T-cell (primary cell): Measurements from ENCODE around the gene DOCK11. TPM values are rescaled to one million over a fixed set of nuclear protein-coding genes. Genes with fewer than 3 reads are reported as not detected.

ENCODE experiments used
- ATAC-seq, 4 experiments: fragments of 200-7000 bp in 3 of 4; fragments of 150-1000 bp in 1 of 4; cut with Tn5 transposase; replicated peaks in 1 of 4; 1 replicate in 3 of 4; 2 replicates in 1 of 4; pipeline ENCODE4 v1.10.0; 2021; ENCODE audit warnings: moderate library complexity in 3 of 4, mild to moderate bottlenecking in 2 of 4, moderate number of reproducible peaks in 1 of 4
- CTCF ChIA-PET, 2 donors: fragments of 300-600 bp; sonication (Branson Sonifier 250); formaldehyde crosslinking; loops; one replicate each; lab custom pipeline; 2022; ENCODE audit warnings: antibody characterized with exemption in 2 of 2; lab: Charles Lee
- POLR2A ChIA-PET, 2 donors: fragments of 300-600 bp; sonication (Branson Sonifier 250); formaldehyde crosslinking; loops; one replicate each; lab custom pipeline; 2022; ENCODE audit warnings: antibody characterized with exemption in 2 of 2; lab: Charles Lee
- DNase-seq, 35 experiments: peaks; one replicate each; pipeline versions ENCODE4 v3.0.0 to v3.0.0-alpha.2; 2013 to 2023
- H3K27ac ChIP-seq: one replicate; pipeline ENCODE4 v1.5.1; 2013; ENCODE audit warnings: low read length
- H3K27me3 ChIP-seq, 2 experiments: replicated peaks in 1 of 2; 1 replicate in 1 of 2; 2 replicates in 1 of 2; pipeline versions ENCODE4 v1.6.1 to v1.7.0; 2013; ENCODE audit warnings: low read length in 1 of 2, mixed read lengths in 1 of 2; ENCODE audit not compliant: control insufficient read depth in 2 of 2, insufficient read depth in 2 of 2; ENCODE audit errors: extremely low read depth in 1 of 2
- H3K36me3 ChIP-seq, 2 donors: 1 replicate in 1 of 2; 2 replicates in 1 of 2; pipeline versions ENCODE4 v1.6.1 to v1.7.0; 2013; ENCODE audit warnings: low read length in 1 of 2; ENCODE audit not compliant: control insufficient read depth in 2 of 2, insufficient read depth in 1 of 2; ENCODE audit errors: extremely low read depth in 1 of 2
- H3K4me1 ChIP-seq, 2 experiments: 1 replicate in 1 of 2; 2 replicates in 1 of 2; pipeline versions ENCODE4 v1.6.1 to v1.7.0; 2013; ENCODE audit warnings: low read length in 2 of 2, mixed read lengths in 1 of 2; ENCODE audit not compliant: insufficient read depth in 2 of 2, control insufficient read depth in 1 of 2; ENCODE audit errors: extremely low read depth in 1 of 2
- H3K4me3 ChIP-seq, 2 donors: 1 replicate in 1 of 2; 2 replicates in 1 of 2; pipeline versions ENCODE4 v1.5.1 to v1.7.0; 2013; ENCODE audit warnings: mild to moderate bottlenecking in 2 of 2, low read length in 1 of 2, moderate library complexity in 1 of 2; ENCODE audit not compliant: control insufficient read depth in 1 of 2; ENCODE audit errors: extremely low read depth in 1 of 2
- H3K9me3 ChIP-seq: 2 replicates; pipeline ENCODE4 v1.7.0; 2013
- H3K27ac Mint-ChIP-seq, 2 donors: one replicate each; pipeline ENCODE4 v1.8.0; 2020 to 2021; ENCODE audit warnings: mild to moderate bottlenecking in 2 of 2, mixed read lengths in 2 of 2
- H3K27me3 Mint-ChIP-seq, 2 donors: one replicate each; pipeline ENCODE4 v1.8.0; 2021 to 2022; ENCODE audit warnings: mixed read lengths in 2 of 2
- H3K36me3 Mint-ChIP-seq: one replicate; pipeline ENCODE4 v1.8.0; 2021; ENCODE audit warnings: mixed read lengths
- H3K4me1 Mint-ChIP-seq, 3 donors: one replicate each; pipeline ENCODE4 v1.8.0; 2020 to 2022; ENCODE audit warnings: mixed read lengths in 3 of 3, mild to moderate bottlenecking in 1 of 3
- H3K4me3 Mint-ChIP-seq, 3 donors: one replicate each; pipeline ENCODE4 v1.8.0; 2020 to 2022; ENCODE audit warnings: mild to moderate bottlenecking in 3 of 3, mixed read lengths in 3 of 3, moderate library complexity in 3 of 3
- H3K9me3 Mint-ChIP-seq, 3 donors: one replicate each; pipeline ENCODE4 v1.8.0; 2020 to 2022; ENCODE audit warnings: mixed read lengths in 3 of 3
- WGBS: methylation state at CpG from one replicate; pipeline ENCODE4 v1.1.5; 2013; ENCODE audit warnings: missing lambda C conversion rate; ENCODE audit not compliant: insufficient coverage; 5-methylcytosine and 5-hydroxymethylcytosine counted together
- total RNA-seq, 35 experiments: library from RNA in 6 of 35; stranded (reverse) in 6 of 35; fragments of 120-200 nt in 1 of 35; gene quantifications; one replicate each; pipeline versions ENCODE4 v1.2.1 to v1.2.4 and lab custom pipeline; 2013 to 2026

Gene DOCK11
- total RNA-seq, 5 donors from 2014 or later (not counting 1 experiment from before 2014, with no cell fraction given): 90.7 to 102 (median 94.5) TPM

- POLR2A ChIA-PET: interaction anchor here in 1 of 2 donors (0.6 kb wide), 1 partner anchor 56 kb away, joined by 3 read pairs; no protein-coding TSS in a partner anchor
- Mint-ChIP-seq H3K4me3 (peak overlapping the region in 1 of 3 donors; percentile 19), H3K36me3 (no peaks in the 10 kb centered on the region), H3K27me3 (no peaks in the 10 kb centered on the region), H3K4me1 (peaks cover 55 to 76% (median 69%) of the 10 kb centered on the region in 3 donors), H3K27ac (peak overlapping the region; percentile 61 to 79), H3K9me3 (no peaks in the 10 kb centered on the region)
- no peak for DNase-seq
- Histone ChIP-seq H3K27me3 (no peaks in the 10 kb centered on the region), H3K36me3 (peaks cover 0 to 7% of the 10 kb centered on the region in 2 donors), H3K4me1 (peaks cover 2 to 18% of the 10 kb centered on the region in 2 experiments), H3K4me3 (no peak overlapping the region), H3K27ac (peak overlapping the region; percentile 29), H3K9me3 (no peaks in the 10 kb centered on the region)
- ATAC-seq: no peak
- 67% methylated on average over 1 of the region's 5 CpGs for WGBS
- CTCF ChIA-PET: interaction anchor here (0.6 to 2.6 kb wide), 6 partner anchors 9 to 118 kb away, joined by 3 to 7 read pairs (median 6); no protein-coding TSS in a partner anchor
Observed at GRCh38 chrX:118538386-118538785, 42.8 kb downstream of the DOCK11 start.

- H3K4me1 Mint-ChIP-seq: peaks cover 36 to 60% (median 50%) of the 10 kb centered on the region in 3 donors
- POLR2A ChIA-PET: interaction anchor here (0.5 to 0.6 kb wide), 3 partner anchors 9 to 429 kb away, joined by 3 to 8 read pairs (median 3); no protein-coding TSS in a partner anchor
- Histone ChIP-seq H3K4me1 (peaks cover 2 to 18% of the 10 kb centered on the region in 2 experiments), H3K4me3 (no peak overlapping the region), H3K27ac (no peak overlapping the region), H3K36me3 (peaks cover 0 to 21% of the 10 kb centered on the region in 2 donors), H3K9me3 (no peaks in the 10 kb centered on the region), H3K27me3 (no peaks in the 10 kb centered on the region)
- H3K9me3 Mint-ChIP-seq: no peaks in the 10 kb centered on the region
- CTCF ChIA-PET: interaction anchor here in 1 of 2 donors (1.5 to 2.6 kb wide), 2 partner anchors 11 to 81 kb away, joined by 7 read pairs; no protein-coding TSS in a partner anchor
- DNase-seq (no peak), ATAC-seq (no peak)
- WGBS: 80% methylated on average over 1 of the region's 4 CpGs
- no peak overlapping the region for H3K27ac Mint-ChIP-seq
- H3K27me3 Mint-ChIP-seq: peaks cover 0 to 5% of the 10 kb centered on the region in 2 donors
- no peak overlapping the region for H3K4me3 Mint-ChIP-seq
- peaks cover 9% of the 10 kb centered on the region for H3K36me3 Mint-ChIP-seq
Observed at GRCh38 chrX:118540342-118540741, 44.7 kb downstream of the DOCK11 start.

DNA sequence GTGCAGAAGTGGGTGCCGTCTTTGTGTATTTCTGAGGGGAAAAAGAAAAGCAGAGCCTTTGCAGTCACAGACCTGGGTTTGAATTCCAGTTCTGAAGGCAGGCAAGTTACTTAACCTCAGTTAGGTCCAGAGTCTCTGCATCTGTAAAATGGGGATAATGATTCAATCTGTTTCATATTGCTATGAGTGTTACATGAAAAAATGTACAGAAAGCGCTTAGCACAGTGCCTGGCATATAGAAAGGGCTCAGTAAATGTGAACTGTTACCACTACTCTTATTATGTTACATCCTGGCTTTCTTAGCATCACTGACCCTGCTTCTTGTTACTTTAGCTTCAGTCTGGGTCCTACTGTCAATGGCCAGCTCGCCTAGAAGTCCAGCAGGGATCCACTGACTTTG lies 45.9 kb downstream of the DOCK11 start:
- no peaks in the 10 kb centered on the region for H3K9me3 ChIP-seq
- no peaks in the 10 kb centered on the region for H3K27me3 ChIP-seq
- H3K27me3 Mint-ChIP-seq: peaks cover 0 to 5% of the 10 kb centered on the region in 2 donors
- no peak overlapping the region for H3K4me3 Mint-ChIP-seq
- H3K36me3 ChIP-seq: peaks cover 0 to 30% of the 10 kb centered on the region in 2 donors
- ChIA-PET POLR2A (no interaction called here), CTCF (no interaction called here)
- peaks cover 26 to 49% (median 40%) of the 10 kb centered on the region in 3 donors for H3K4me1 Mint-ChIP-seq
- no peak overlapping the region for H3K27ac Mint-ChIP-seq
- no peak for ATAC-seq
- no peak for DNase-seq
- no peaks in the 10 kb centered on the region for H3K9me3 Mint-ChIP-seq
- peaks cover 2 to 13% of the 10 kb centered on the region in 2 experiments for H3K4me1 ChIP-seq
- no peak overlapping the region for H3K4me3 ChIP-seq
- WGBS: 100% methylated on average over 1 of the region's 3 CpGs
- H3K36me3 Mint-ChIP-seq: peaks cover 14% of the 10 kb centered on the region
- no peak overlapping the region for H3K27ac ChIP-seq

- WGBS: no CpG with 5 or more reads among the region's 5 CpGs
- H3K36me3 Mint-ChIP-seq: peaks cover 17% of the 10 kb centered on the region
- Histone ChIP-seq H3K4me1 (peaks cover 0 to 6% of the 10 kb centered on the region in 2 experiments), H3K27ac (no peak overlapping the region), H3K9me3 (no peaks in the 10 kb centered on the region), H3K36me3 (peaks cover 0 to 64% of the 10 kb centered on the region in 2 donors), H3K27me3 (no peaks in the 10 kb centered on the region), H3K4me3 (no peak overlapping the region)
- DNase-seq (no peak), ATAC-seq (no peak)
- ChIA-PET POLR2A (no interaction called here), CTCF (no interaction called here)
- peaks cover 0 to 9% of the 10 kb centered on the region in 2 donors for H3K27me3 Mint-ChIP-seq
- peaks cover 15 to 23% (median 16%) of the 10 kb centered on the region in 3 donors for H3K4me1 Mint-ChIP-seq
- no peak overlapping the region for H3K4me3 Mint-ChIP-seq
- H3K27ac Mint-ChIP-seq: no peak overlapping the region
- H3K9me3 Mint-ChIP-seq: no peaks in the 10 kb centered on the region
Observed at GRCh38 chrX:118545510-118545909, 49.9 kb downstream of the DOCK11 start.

GRCh38 chrX:118548841-118549240 lies 53.2 kb downstream of the DOCK11 start:
- DNase-seq: no peak
- no peaks in the 10 kb centered on the region for H3K9me3 ChIP-seq
- H3K27me3 ChIP-seq: no peaks in the 10 kb centered on the region
- H3K4me3 ChIP-seq: no peak overlapping the region
- no peak for ATAC-seq
- peaks cover 0 to 9% of the 10 kb centered on the region in 2 donors for H3K27me3 Mint-ChIP-seq
- H3K4me3 Mint-ChIP-seq: no peak overlapping the region
- no CpG with 5 or more reads among the region's 3 CpGs for WGBS
- H3K9me3 Mint-ChIP-seq: no peaks in the 10 kb centered on the region
- H3K4me1 Mint-ChIP-seq: peaks cover 10 to 22% (median 15%) of the 10 kb centered on the region in 3 donors
- CTCF ChIA-PET: interaction anchor here (0.5 to 0.6 kb wide), 2 partner anchors 20 to 50 kb away, joined by 3 read pairs; no protein-coding TSS in a partner anchor
- no peak overlapping the region for H3K27ac Mint-ChIP-seq
- H3K4me1 ChIP-seq: peaks cover 0 to 3% of the 10 kb centered on the region in 2 experiments
- H3K36me3 Mint-ChIP-seq: peaks cover 20% of the 10 kb centered on the region
- POLR2A ChIA-PET: interaction anchor here in 1 of 2 donors (0.6 kb wide), 2 partner anchors 9 to 10 kb away, joined by 3 read pairs; no protein-coding TSS in a partner anchor
- no peak overlapping the region for H3K27ac ChIP-seq
- peaks cover 0 to 74% of the 10 kb centered on the region in 2 donors for H3K36me3 ChIP-seq

DNA sequence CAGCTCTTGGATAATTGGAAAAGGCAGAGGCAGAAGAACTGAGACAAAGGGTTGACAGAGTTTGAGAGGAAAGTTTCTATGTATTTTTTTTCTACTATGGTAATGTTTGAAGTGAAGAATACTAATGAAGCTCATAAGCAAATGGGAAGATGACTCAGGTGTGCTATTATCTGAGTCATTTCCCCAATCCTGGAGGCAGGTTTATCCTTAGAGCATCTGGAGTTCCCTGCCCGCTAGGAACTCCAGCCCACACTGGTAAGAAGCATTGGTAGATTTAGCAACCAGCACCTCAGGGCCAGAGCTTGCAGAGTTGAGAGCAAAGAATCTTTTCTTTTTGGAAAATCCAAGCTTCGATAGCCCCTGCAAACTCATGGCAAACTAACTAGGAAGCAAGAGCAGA lies 55.2 kb downstream of the DOCK11 start:
- Mint-ChIP-seq H3K27ac (peak overlapping the region; percentile 49 to 50), H3K27me3 (peaks cover 0 to 4% of the 10 kb centered on the region in 2 donors), H3K9me3 (no peaks in the 10 kb centered on the region), H3K36me3 (peaks cover 13% of the 10 kb centered on the region), H3K4me3 (no peak overlapping the region), H3K4me1 (peaks cover 10 to 21% (median 16%) of the 10 kb centered on the region in 3 donors)
- ChIA-PET POLR2A (no interaction called here), CTCF (no interaction called here)
- no peaks in the 10 kb centered on the region for H3K27me3 ChIP-seq
- DNase-seq (no peak), ATAC-seq (no peak)
- H3K4me1 ChIP-seq: peaks cover 0 to 3% of the 10 kb centered on the region in 2 experiments
- H3K36me3 ChIP-seq: peaks cover 7 to 72% of the 10 kb centered on the region in 2 donors
- H3K9me3 ChIP-seq: no peaks in the 10 kb centered on the region
- H3K4me3 ChIP-seq: no peak overlapping the region
- no peak overlapping the region for H3K27ac ChIP-seq
- no CpG with 5 or more reads among the region's 2 CpGs for WGBS
